Measurements from ENCODE around the gene HSD17B12. TPM values are rescaled to one million over a fixed set of nuclear protein-coding genes. Genes with fewer than 3 reads are reported as not detected.
A peak's percentile ranks its signal among the peaks of the same experiment; 100 is the strongest.

HSD17B12 gene
- 10 to 100 TPM; 39.7 to 42.8 TPM for total RNA-seq

DNA sequence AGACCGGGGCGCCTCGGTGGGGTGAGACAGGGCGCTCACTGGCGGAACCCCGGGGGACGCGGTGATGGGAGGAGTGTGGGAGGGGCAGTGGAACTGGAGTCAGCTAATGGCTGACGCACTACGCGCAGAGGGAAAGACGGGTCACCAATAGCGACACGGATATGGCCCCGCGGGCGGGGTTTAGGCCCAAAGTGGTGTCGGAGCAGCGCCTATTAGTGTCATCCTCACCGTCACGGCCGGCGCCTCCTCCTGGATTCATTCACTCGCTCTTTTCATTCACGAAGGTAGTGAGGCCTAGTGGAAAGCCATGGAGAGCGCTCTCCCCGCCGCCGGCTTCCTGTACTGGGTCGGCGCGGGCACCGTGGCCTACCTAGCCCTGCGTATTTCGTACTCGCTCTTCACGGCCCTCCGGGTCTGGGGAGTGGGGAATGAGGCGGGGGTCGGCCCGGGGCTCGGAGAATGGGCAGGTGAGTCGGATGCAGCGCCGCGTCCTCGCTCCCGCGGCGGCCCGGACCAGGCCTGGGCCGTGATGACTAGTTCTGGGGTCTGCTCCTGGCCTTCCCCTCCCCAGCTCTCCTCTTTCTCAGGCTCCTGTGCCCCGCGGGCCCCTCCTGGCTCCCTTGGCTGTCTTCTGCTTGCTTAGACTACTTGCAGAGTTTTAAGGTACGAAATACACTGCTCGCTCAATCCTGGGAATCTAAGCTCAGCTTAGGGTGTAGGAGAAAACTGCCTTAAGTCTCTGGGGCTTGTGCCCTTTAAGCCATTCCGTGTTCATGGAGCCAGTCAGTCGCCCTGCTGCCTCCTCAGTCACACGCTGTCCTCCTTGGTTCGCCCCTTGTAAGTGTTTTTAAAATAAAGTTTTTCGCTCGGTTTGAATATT is at the start of gene HSD17B12:
Gene HSD17B12, plus strand, starts transcription at position 218 of the 880 bp plus-strand sequence. Its CDS starts 90 bp downstream, at position 308.
- TF ChIP-seq, protein P1, sequence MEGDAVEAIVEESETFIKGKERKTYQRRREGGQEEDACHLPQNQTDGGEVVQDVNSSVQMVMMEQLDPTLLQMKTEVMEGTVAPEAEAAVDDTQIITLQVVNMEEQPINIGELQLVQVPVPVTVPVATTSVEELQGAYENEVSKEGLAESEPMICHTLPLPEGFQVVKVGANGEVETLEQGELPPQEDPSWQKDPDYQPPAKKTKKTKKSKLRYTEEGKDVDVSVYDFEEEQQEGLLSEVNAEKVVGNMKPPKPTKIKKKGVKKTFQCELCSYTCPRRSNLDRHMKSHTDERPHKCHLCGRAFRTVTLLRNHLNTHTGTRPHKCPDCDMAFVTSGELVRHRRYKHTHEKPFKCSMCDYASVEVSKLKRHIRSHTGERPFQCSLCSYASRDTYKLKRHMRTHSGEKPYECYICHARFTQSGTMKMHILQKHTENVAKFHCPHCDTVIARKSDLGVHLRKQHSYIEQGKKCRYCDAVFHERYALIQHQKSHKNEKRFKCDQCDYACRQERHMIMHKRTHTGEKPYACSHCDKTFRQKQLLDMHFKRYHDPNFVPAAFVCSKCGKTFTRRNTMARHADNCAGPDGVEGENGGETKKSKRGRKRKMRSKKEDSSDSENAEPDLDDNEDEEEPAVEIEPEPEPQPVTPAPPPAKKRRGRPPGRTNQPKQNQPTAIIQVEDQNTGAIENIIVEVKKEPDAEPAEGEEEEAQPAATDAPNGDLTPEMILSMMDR (IDR thresholded peaks at IDR 0.05): peak in 1 of 7 experiments; percentile 1
- peak; percentile 78 to 96 (median 96) for TF ChIP-seq POLR2A (IDR thresholded peaks at IDR 0.05)
- peaks cover 23% of the 10 kb centered on the region for H3K4me1 ChIP-seq
- peak; percentile 99 for ATAC-seq
- peak within 1 kb of the TSS; percentile 60 to 95 (median 93) for H3K27ac ChIP-seq
- peak; percentile 97 to 99 (median 98) for DNase-seq
- intact Hi-C loops (cut with DNase I): no loop called here
- H3K9me3 ChIP-seq: no peaks in the 10 kb centered on the region
- WGBS, 2 donors: 1 to 2% methylated on average over 15 to 54 of the region's 62 CpGs
- H3K36me3 ChIP-seq (replicated peaks in 1 of 2; ENCODE audit: insufficient read depth in 1 of 2, low read depth in 2 of 2): no peaks in the 10 kb centered on the region
- peak within 1 kb of the TSS; percentile 74 to 89 for H3K4me3 ChIP-seq
- no peaks in the 10 kb centered on the region for H3K27me3 ChIP-seq

DNA sequence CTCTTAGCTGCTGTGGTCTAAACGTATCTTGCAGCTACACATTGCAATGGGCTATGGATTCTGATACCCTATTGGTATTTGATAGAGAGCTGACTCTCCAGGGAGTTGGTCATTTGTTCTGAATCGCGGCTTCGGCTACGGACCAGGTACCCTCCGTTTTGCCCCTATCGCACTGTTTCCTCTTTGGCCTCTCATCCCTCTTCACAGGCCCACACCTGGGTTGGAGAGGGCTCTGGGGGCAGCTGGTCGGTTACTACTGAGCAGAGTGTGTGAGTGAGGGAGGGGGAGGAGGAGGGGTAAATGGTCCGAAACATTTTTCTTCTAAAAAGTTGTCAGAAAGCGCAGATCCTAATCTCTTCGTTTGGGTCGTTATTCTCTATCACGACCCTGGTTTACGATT is 48.8 kb upstream of the HSD17B12 start:
- 24% methylated on average over 14 of the region's 14 CpGs for WGBS, 2 donors
- ATAC-seq (no peak), DNase-seq (no peak)
- H3K4me1 ChIP-seq: no peaks in the 10 kb centered on the region
- no peak overlapping the region for H3K4me3 ChIP-seq
- intact Hi-C loops (cut with DNase I): no loop called here
- H3K27ac ChIP-seq: no peak overlapping the region
- no peaks in the 10 kb centered on the region for H3K27me3 ChIP-seq
- no peaks in the 10 kb centered on the region for H3K36me3 ChIP-seq (replicated peaks in 1 of 2; ENCODE audit: insufficient read depth in 1 of 2, low read depth in 2 of 2)
- no peaks in the 10 kb centered on the region for H3K9me3 ChIP-seq
- TF ChIP-seq, protein P1 (IDR thresholded peaks at IDR 0.05): no peak
- no peak for TF ChIP-seq POLR2A (IDR thresholded peaks at IDR 0.05)

DNA sequence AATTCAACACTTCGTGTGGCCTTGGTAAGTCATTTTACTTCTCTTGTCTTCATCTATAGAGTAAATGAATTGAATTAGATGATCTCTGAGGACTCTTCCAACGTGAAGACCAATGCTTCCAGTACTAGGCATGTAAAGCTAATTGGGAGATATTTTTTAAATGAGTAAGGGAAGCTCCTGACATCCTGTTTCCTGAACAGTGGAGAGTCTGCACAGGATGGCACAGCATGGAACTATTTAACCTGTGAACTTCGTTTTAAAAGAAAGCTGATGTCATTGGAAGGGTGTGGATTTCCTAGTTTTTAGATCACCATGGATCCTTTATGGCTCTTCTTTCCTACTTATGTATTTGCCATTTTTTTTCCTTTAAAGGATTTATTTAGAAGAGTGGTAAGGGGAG is 48.4 kb upstream of the HSD17B12 start:
- intact Hi-C loops (cut with DNase I): no loop called here
- no peak for DNase-seq
- TF ChIP-seq, protein P1 (IDR thresholded peaks at IDR 0.05): no peak
- TF ChIP-seq POLR2A (IDR thresholded peaks at IDR 0.05): no peak
- Histone ChIP-seq H3K4me3 (no peak overlapping the region), H3K9me3 (no peaks in the 10 kb centered on the region), H3K27me3 (no peaks in the 10 kb centered on the region), H3K4me1 (no peaks in the 10 kb centered on the region), H3K27ac (no peak overlapping the region), H3K36me3 (replicated peaks in 1 of 2; ENCODE audit: insufficient read depth in 1 of 2, low read depth in 2 of 2) (no peaks in the 10 kb centered on the region)
- no peak for ATAC-seq
- 9 to 13% methylated on average over 3 of the region's 3 CpGs for WGBS, 2 donors

DNA sequence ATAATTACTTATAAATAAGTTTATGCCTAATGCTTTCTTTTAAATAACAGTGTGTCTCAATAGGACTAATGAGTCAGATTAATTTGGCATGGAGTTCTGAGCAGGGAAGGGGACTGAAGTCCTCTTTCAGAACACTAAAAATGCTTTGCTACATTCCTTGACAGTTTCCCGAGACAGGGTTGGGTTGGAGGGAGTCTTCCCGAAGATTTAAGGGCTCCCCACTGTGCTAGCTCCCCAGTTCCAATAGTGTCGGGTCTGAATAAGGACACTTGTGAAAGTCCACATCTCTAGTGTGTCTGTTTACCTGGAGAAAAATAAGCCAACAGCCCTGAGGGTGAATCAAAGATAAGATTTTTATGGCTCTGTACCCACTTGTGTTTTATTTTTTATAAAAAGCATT is 41.8 kb upstream of the HSD17B12 start:
- H3K36me3 ChIP-seq (replicated peaks in 1 of 2; ENCODE audit: insufficient read depth in 1 of 2, low read depth in 2 of 2): no peaks in the 10 kb centered on the region
- DNase-seq: no peak
- no peak overlapping the region for H3K27ac ChIP-seq
- H3K4me3 ChIP-seq: no peak overlapping the region
- H3K27me3 ChIP-seq: no peaks in the 10 kb centered on the region
- WGBS, 2 donors: 7 to 11% methylated on average over 3 of the region's 3 CpGs
- no peaks in the 10 kb centered on the region for H3K9me3 ChIP-seq
- TF ChIP-seq POLR2A (IDR thresholded peaks at IDR 0.05): no peak
- TF ChIP-seq, protein P1 (IDR thresholded peaks at IDR 0.05): no peak
- intact Hi-C loops (cut with DNase I): no loop called here
- ATAC-seq: no peak
- H3K4me1 ChIP-seq: no peaks in the 10 kb centered on the region
